Epithelial cell of prostate (primary cell): ENCODE measurements around the gene ACHE.
"Not testable (repeated sequence)": the region's sequence is repeated elsewhere in the genome, so short reads cannot be mapped to it uniquely, and the experiment has no call there.

Experiments used
- DNase-seq: peaks from one replicate; pipeline ENCODE4 v3.0.0-alpha.2; 2011; ENCODE audit warnings: low read depth, low spot score
- H3K27ac ChIP-seq: fragments of 450-650 bp; 2 replicates; pipeline ENCODE4 v1.5.1; 2017; ENCODE audit warnings: mild to moderate bottlenecking

The ACHE gene

DNA sequence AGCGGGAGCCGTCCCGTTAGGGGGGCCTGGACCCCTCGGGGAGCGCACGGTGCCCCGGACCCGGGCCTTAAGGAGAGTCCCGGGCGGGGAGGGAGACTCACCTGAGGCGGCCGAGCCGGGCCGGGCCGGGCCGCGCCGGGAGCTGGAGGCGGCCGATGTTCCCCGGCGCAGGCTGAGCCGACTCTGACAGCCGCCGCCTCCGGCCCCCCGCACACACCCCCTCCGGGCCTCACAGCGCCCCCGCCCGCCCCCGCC lies at the start of gene ACHE:
Gene ACHE, minus strand, starts transcription at position 188 of the 255 bp plus-strand sequence. CDS start 1,656 bp downstream, outside the sequence.
- no peak within 1 kb of the TSS for H3K27ac ChIP-seq
- DNase-seq = no peak

GRCh38 chr7:100944138-100944537 lies 48.5 kb upstream of the ACHE start:
- no peak for DNase-seq
- no peak overlapping the region for H3K27ac ChIP-seq

GRCh38 chr7:100943693-100944092 lies 48.0 kb upstream of the ACHE start:
- no peak for DNase-seq
- H3K27ac ChIP-seq = no peak overlapping the region

DNA sequence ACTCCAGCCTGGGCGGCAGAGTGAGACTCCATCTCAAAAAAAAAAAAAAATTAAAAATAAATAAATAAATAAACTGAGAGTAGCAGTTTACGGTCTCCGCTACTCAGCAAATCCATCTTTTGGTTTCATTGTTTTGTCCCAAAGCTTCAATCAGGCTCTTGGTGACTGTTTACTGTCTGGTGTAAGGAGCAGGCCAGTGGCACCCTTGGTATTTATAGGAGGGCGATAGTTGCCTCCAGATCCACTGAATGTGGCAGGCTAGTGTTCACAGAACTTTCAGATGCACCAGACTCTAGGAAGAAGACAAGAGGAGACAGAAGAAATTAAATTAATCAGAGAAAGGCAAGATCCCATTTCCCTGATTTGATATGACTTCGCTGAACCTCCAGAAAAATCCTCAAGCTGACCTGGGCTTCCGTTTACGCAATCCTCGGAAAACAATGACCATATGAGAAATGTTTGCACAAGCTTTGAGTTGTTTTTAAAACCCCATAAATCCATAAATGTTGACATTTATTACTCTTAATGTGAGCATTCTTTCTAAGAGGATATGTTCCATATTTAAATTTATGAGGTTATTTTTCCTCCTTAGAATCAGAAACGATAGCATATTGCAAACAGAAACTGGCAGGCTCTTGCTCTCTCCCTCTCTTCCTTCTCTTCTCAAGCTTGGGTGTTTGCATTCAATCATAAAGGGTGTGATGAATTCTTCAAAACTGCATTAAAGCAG lies 46.5 kb upstream of the ACHE start:
- DNase-seq = peak; percentile 72

GRCh38 chr7:100936167-100936566 lies 40.5 kb upstream of the ACHE start:
- not testable (repeated sequence) for H3K27ac ChIP-seq

More for the DNA sequence above, 46.5 kb upstream of the ACHE start:
- H3K27ac ChIP-seq = peak overlapping the region; percentile 49

GRCh38 chr7:100935381-100935780 lies 39.7 kb upstream of the ACHE start:
- not testable (repeated sequence) for DNase-seq, H3K27ac ChIP-seq

More at GRCh38 chr7:100936167-100936566, 40.5 kb upstream of the ACHE start:
- not testable (repeated sequence) for DNase-seq

GRCh38 chr7:100933734-100934133 lies 38.0 kb upstream of the ACHE start:
- no peak overlapping the region for H3K27ac ChIP-seq
- DNase-seq = no peak

DNA sequence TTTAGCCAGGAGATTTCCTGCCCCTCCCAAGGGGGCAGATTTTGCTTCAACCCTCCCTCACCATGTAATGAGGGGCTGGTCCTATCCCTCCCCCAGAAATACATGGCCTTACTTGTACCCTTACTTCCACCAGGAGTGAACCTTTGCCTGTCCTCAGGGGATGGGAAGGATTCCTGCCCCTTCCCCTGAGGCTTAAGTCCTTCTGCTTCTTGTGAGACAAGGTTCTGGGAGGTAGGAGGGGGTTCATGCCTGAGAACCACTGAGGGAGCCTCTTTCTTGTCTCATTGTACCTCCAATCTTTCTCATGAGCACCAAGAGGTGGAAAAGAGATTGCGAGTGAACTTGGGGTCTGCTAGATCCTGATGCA lies 34.1 kb upstream of the ACHE start:
- peak overlapping the region; percentile 61 for H3K27ac ChIP-seq
- no peak for DNase-seq

DNA sequence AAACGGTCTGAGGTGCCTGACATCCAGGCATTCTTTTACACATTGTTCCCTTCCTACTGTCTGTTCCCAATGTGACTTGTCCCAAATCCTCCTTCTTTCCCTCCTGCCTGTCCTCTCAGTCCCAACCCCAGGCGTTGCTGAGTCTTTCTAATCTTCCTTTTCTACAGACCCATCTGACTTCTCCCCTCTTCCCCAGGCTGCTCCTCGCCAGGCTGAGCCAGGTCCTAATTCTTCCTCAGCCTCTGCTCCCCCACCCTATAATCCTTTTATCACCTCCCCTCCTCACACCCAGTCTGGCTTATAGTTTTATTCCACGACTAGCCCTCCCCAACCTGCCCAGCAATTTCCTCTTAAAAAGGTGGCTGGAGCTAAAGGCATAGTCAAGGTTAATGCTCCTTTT lies 27.9 kb upstream of the ACHE start:
- not testable (repeated sequence) for DNase-seq, H3K27ac ChIP-seq

GRCh38 chr7:100921039-100921438 lies 25.4 kb upstream of the ACHE start:
- no peak for DNase-seq
- no peak overlapping the region for H3K27ac ChIP-seq

DNA sequence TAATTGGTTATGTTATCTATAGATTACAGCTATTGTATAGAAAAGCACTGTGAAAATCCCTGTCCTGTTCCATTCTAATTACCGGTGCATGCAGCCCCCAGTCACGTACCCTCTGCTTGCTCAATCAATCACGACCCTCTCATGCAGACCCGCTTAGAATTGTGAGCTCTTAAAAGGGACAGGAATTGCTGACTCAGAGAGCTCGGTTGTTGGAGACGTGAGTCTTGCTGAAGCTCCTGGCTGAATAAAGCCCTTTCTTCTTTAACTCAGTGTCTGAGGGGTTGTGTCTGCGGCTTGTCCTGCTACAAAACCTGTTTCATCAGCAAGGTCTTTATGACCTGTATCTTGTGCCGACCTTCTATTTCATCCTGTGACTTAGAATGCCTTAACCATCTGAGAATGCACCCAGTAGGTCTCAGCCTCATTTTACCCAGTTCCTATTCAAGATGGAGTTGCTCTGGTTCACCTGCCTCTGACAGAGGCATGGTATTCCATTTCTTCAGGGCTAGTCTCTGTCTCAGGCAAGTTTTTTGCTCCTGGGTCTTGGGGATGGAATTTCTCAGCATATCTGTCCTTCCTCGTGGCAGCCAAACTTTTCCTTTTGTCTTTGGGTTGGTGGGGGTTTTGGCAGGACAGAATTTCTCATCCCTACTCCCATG lies 24.2 kb upstream of the ACHE start:
- DNase-seq, H3K27ac ChIP-seq: not testable (repeated sequence)

GRCh38 chr7:100919335-100919734 lies 23.6 kb upstream of the ACHE start:
- H3K27ac ChIP-seq, DNase-seq: not testable (repeated sequence)

DNA sequence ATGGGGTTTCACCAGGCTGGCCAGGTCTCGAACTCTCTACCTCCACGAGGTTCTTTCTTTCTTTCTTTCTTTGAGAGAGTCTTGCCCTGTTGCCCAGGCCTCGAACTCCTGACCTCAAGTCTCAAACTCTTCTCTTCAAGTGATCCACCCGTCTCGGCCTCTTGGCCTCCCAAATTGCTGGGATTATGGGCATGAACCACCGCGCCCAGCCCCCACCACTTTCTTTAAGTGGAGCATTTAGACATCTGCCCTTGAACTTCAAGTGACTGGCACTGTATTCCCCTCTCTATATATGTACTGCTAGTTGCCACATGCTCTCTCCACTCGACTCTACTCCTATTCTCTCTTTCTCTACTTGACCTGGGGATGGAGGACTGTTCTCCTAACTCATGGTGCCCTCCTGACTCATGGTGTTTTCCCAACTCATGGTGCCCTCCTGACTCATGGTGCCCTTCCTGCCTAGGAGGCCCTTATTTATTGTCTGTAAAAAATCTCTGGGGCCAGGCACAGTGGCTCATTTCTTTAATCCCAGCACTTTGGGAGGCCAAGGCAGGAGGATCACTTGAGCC lies 19.3 kb upstream of the ACHE start:
- no peak for DNase-seq
- no peak overlapping the region for H3K27ac ChIP-seq

GRCh38 chr7:100914208-100914878 lies 18.7 kb upstream of the ACHE start:
- no peak for DNase-seq
- H3K27ac ChIP-seq = no peak overlapping the region

- DNase-seq = no peak
- no peak overlapping the region for H3K27ac ChIP-seq
Observed at GRCh38 chr7:100911484-100911883, 15.8 kb upstream of the ACHE start.

GRCh38 chr7:100910443-100910842 lies 14.8 kb upstream of the ACHE start:
- H3K27ac ChIP-seq = not testable (repeated sequence)

GRCh38 chr7:100908512-100908911 lies 12.8 kb upstream of the ACHE start:
- no peak overlapping the region for H3K27ac ChIP-seq
- DNase-seq = no peak

More at GRCh38 chr7:100910443-100910842, 14.8 kb upstream of the ACHE start:
- not testable (repeated sequence) for DNase-seq

DNA sequence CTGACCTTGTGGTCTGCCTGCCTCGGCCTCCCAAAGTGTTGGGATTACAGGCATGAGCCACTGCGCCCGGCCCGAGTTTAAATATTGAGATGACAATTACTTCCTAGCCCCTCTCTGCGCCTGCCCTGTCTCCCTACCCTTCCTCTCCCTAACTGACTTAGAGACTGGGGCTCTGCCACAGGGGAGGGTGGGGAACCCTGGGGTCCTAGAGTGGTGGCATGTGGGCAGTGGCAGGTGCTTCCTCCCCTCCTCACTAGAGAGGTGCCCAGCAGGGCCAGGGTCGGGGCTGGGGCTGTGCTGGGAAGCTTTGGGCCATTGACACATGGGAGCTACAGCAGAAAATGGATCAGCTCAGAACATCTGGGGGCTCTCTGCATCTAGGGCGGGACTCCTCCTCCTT lies 7.0 kb upstream of the ACHE start:
- H3K27ac ChIP-seq = no peak overlapping the region
- no peak for DNase-seq

DNA sequence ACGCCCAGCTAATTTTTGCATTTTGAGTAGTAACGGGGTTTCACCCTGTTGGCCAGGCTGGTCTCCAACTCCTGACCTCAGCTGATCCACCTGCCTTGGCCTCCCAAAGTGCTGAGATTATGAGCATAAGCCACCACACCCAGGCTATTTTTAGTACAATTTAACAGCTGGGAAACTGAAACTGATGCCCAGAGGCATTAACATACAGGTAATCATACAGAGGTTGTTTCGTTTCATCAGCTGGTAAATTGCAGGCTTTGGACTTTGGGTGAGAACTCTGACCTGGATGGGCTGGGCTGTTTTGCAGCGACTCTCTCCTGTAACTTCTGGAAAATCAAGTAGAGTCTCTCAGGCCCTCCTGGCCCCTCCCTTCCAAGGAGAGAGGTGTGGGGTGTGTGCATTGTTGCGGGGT lies 6.2 kb upstream of the ACHE start:
- DNase-seq = no peak
- H3K27ac ChIP-seq = no peak overlapping the region

DNA sequence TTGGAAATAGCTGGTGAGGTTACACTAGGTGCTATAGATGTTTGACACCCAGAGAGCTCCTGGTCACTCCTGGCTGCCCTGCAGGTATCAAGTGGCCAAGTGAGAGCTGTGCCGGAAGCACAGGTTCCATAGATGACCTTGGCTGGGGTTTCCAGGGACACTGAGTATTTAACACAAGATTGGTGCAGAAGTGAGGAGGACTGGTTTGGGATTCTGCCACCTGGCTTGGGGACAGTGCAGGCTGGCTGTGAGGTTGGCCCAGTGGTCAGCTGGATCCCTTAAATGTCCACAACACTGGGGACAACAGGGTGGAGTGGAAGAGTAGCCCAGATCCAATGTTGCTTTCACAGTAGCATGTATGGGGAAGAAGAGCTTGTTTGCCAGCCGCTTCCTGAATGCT lies 5.3 kb upstream of the ACHE start:
- DNase-seq = no peak
- H3K27ac ChIP-seq = no peak overlapping the region

DNA sequence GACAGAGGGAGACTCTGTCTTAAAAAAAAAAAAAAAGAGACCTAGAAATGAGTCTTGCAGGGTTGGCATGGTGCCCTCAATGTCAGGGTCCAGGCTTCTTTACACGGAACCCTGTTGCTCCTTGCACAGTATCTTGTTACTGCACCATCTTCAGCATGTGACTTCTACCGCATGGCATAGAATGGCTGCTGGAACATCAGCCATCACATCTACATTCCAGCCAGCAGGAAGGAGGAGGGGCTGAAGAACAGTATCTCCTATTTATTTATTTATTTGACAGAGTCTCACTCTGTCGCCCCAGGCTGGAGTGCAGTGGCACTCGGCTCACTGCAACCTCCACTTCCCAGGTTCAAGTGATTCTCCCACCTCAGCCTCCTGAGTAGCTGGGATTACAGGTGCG lies 3.7 kb upstream of the ACHE start:
- DNase-seq = no peak

More for the DNA sequence above, 3.7 kb upstream of the ACHE start:
- no peak overlapping the region for H3K27ac ChIP-seq
